MM.1S (cell line): ENCODE measurements around the gene CHCHD3.

Experiments used
- DNase-seq: peaks from one replicate; pipeline ENCODE4 v3.0.0-alpha.2; 2015
- H2AFZ ChIP-seq: fragments of 300-600 bp; sonication (generic); 2 replicates; pipeline ENCODE4 v1.6.0; 2016; ENCODE audit warnings: antibody characterized with exemption, low read length
- H3F3A ChIP-seq: fragments of 300-600 bp; sonication (generic); 2 replicates; pipeline ENCODE4 v1.6.1; 2016; ENCODE audit warnings: mild to moderate bottlenecking, antibody characterized with exemption, low read length, moderate library complexity, mixed read lengths; ENCODE audit not compliant: insufficient read depth
- H3K27ac ChIP-seq: fragments of 300-600 bp; sonication (generic); 2 replicates; pipeline ENCODE4 v1.5.1; 2016; ENCODE audit warnings: mild to moderate bottlenecking, low read length
- H3K27me3 ChIP-seq: fragments of 300-600 bp; sonication (generic); replicated peaks from 2 replicates; pipeline ENCODE4 v1.6.0; 2016; ENCODE audit warnings: low read length; ENCODE audit not compliant: insufficient read depth
- H3K36me3 ChIP-seq: fragments of 300-600 bp; sonication (generic); replicated peaks from 2 replicates; pipeline ENCODE4 v1.6.1; 2016; ENCODE audit warnings: mild to moderate bottlenecking, low read length, mixed read lengths; ENCODE audit not compliant: insufficient read depth
- H3K4me1 ChIP-seq: fragments of 300-600 bp; sonication (generic); 2 replicates; pipeline ENCODE4 v1.6.1; 2016; ENCODE audit warnings: low read length, mixed read lengths
- H3K4me2 ChIP-seq: fragments of 300-600 bp; sonication (generic); 2 replicates; pipeline ENCODE4 v1.6.0; 2016; ENCODE audit warnings: low read depth, low read length
- H3K4me3 ChIP-seq: fragments of 300-600 bp; sonication (generic); 2 replicates; pipeline ENCODE4 v1.5.1; 2016; ENCODE audit warnings: low read length, mixed read lengths
- H3K79me2 ChIP-seq: fragments of 300-600 bp; sonication (generic); 2 replicates; pipeline ENCODE4 v1.6.1; 2016; ENCODE audit warnings: mixed run types, low read length, mixed read lengths
- H3K9ac ChIP-seq: fragments of 300-600 bp; sonication (generic); 2 replicates; pipeline ENCODE4 v1.6.1; 2016; ENCODE audit warnings: low read length, mixed read lengths
- H3K9me2 ChIP-seq: fragments of 300-600 bp; sonication (generic); replicated peaks from 2 replicates; pipeline ENCODE4 v1.6.1; 2016; ENCODE audit warnings: mild to moderate bottlenecking, low read length, mixed read lengths; ENCODE audit not compliant: insufficient read depth
- H3K9me3 ChIP-seq: fragments of 300-600 bp; sonication (generic); replicated peaks from 2 replicates; pipeline ENCODE4 v1.6.1; 2016; ENCODE audit warnings: mild to moderate bottlenecking, low read length, mixed read lengths; ENCODE audit not compliant: insufficient read depth
- H4K20me1 ChIP-seq: fragments of 300-600 bp; sonication (generic); 2 replicates; pipeline ENCODE4 v1.6.1; 2016; ENCODE audit warnings: mild to moderate bottlenecking, low read length, moderate library complexity, mixed read lengths; ENCODE audit not compliant: insufficient read depth
- CTCF ChIP-seq: fragments of 300-600 bp; sonication (generic); IDR thresholded peaks from 2 replicates; pipeline ENCODE4 v1.5.1; 2016; ENCODE audit warnings: antibody characterized with exemption, low read length, mixed read lengths
- EZH2 ChIP-seq: fragments of 300-600 bp; sonication (generic); optimal IDR thresholded peaks from 2 replicates; pipeline ENCODE3; 2017; ENCODE audit warnings: low read depth, mild to moderate bottlenecking, antibody characterized with exemption, low read length, mixed read lengths
- EZH2phosphoT487 ChIP-seq: fragments of 300-600 bp; sonication (generic); IDR thresholded peaks from 2 replicates; pipeline ENCODE4 v1.6.1; 2018; ENCODE audit warnings: antibody characterized with exemption, low read length

CHCHD3 gene

GRCh38 chr7:133114519-133114918 lies 32.6 kb upstream of the CHCHD3 start:
- no peaks in the 10 kb centered on the region for H3F3A ChIP-seq
- H3K9me3 ChIP-seq: no peaks in the 10 kb centered on the region
- no peak overlapping the region for H3K4me2 ChIP-seq
- H3K27ac ChIP-seq: no peak overlapping the region
- no peaks in the 10 kb centered on the region for H3K79me2 ChIP-seq
- H3K4me1 ChIP-seq: no peaks in the 10 kb centered on the region
- no peaks in the 10 kb centered on the region for H3K36me3 ChIP-seq
- no peak overlapping the region for H3K9ac ChIP-seq
- no peaks in the 10 kb centered on the region for H3K27me3 ChIP-seq
- H2AFZ ChIP-seq: no peak overlapping the region
- H3K9me2 ChIP-seq: no peaks in the 10 kb centered on the region
- no peak overlapping the region for H3K4me3 ChIP-seq
- TF ChIP-seq CTCF: no peak
- no peak for TF ChIP-seq EZH2phosphoT487
- no peak for TF ChIP-seq EZH2
- H4K20me1 ChIP-seq: no peaks in the 10 kb centered on the region
- DNase-seq: no peak

GRCh38 chr7:133112976-133113375 lies 31.1 kb upstream of the CHCHD3 start:
- no peaks in the 10 kb centered on the region for H3K4me1 ChIP-seq

GRCh38 chr7:133112335-133112734 lies 30.4 kb upstream of the CHCHD3 start:
- Histone ChIP-seq H3K9me3 (no peaks in the 10 kb centered on the region), H3K9ac (no peak overlapping the region), H3K9me2 (no peaks in the 10 kb centered on the region), H3F3A (no peaks in the 10 kb centered on the region), H3K4me2 (no peak overlapping the region), H3K79me2 (no peaks in the 10 kb centered on the region), H2AFZ (no peak overlapping the region), H3K4me1 (no peaks in the 10 kb centered on the region), H3K36me3 (no peaks in the 10 kb centered on the region), H3K27ac (no peak overlapping the region), H3K27me3 (no peaks in the 10 kb centered on the region), H3K4me3 (no peak overlapping the region), H4K20me1 (no peaks in the 10 kb centered on the region)
- no peak for TF ChIP-seq EZH2
- no peak for TF ChIP-seq CTCF
- no peak for TF ChIP-seq EZH2phosphoT487
- no peak for DNase-seq

More at GRCh38 chr7:133112976-133113375, 31.1 kb upstream of the CHCHD3 start:
- no peak for DNase-seq
- Histone ChIP-seq H3K36me3 (no peaks in the 10 kb centered on the region), H3K27me3 (no peaks in the 10 kb centered on the region), H2AFZ (no peak overlapping the region), H3K27ac (no peak overlapping the region), H3K4me3 (no peak overlapping the region), H3K9me3 (no peaks in the 10 kb centered on the region), H3K4me2 (no peak overlapping the region), H3K79me2 (no peaks in the 10 kb centered on the region), H3K9me2 (no peaks in the 10 kb centered on the region), H3F3A (no peaks in the 10 kb centered on the region), H4K20me1 (no peaks in the 10 kb centered on the region), H3K9ac (no peak overlapping the region)
- TF ChIP-seq CTCF (no peak), EZH2 (no peak), EZH2phosphoT487 (no peak)
